Measurements from ENCODE around the gene ADAMTS5. TPM values are rescaled to one million over a fixed set of nuclear protein-coding genes. Genes with fewer than 3 reads are reported as not detected.

Gene ADAMTS5
- total and polyA plus RNA-seq, 2 of the 8 experiments (the other 6 are each of a cell fraction or from before 2014, with no cell fraction given): 0.20 to 1.1 TPM

DNA sequence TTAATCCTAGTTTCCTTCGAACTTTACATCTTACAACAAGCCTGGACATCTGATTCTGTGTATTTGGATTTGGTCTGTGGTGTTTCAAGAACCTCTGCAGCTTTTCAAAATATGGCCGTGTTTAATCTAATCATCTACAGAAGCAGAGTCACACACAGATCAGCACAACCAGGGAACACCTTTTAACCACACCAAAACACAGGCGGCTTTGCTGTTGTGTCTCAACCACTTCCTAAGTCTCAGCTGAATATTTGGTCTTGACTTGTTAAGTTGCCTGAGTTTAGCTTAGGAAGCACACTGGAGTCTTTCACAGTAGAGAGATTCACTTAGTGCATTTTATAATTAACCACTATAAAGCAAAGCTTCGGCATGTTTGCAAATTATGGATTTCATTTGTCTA is 17.1 kb downstream of the ADAMTS5 start:
- no peak overlapping the region for H3K23ac ChIP-seq (ENCODE audit: insufficient read length)
- POLR2A ChIA-PET (ENCODE audit: partially characterized antibody): no interaction called here
- H3K18ac ChIP-seq (ENCODE audit: extremely low read depth, low read length): no peak overlapping the region
- peaks cover 3 to 10% (median 10%) of the 10 kb centered on the region in 4 experiments; a peak in 6 of 7 replicates for H3K4me1 ChIP-seq (replicated peaks in 1 of 4; ENCODE audit: control insufficient read depth in 3 of 4, insufficient read depth in 4 of 4, low read length in 3 of 4)
- H4K8ac ChIP-seq (ENCODE audit: extremely low read depth, insufficient read depth, low read length): no peak overlapping the region
- H2BK15ac ChIP-seq (ENCODE audit: low read length): no peak overlapping the region
- H2AK5ac ChIP-seq (ENCODE audit: low read depth, low read length): no peak overlapping the region
- no peak overlapping the region for H3K4me3 ChIP-seq (ENCODE audit: extremely low read depth in 1 of 4, insufficient read depth in 2 of 4, low read depth in 3 of 4, low read length in 4 of 4)
- H3K79me2 ChIP-seq (ENCODE audit: control insufficient read depth in 1 of 2, insufficient read depth in 2 of 2, low read length in 2 of 2): no peaks in the 10 kb centered on the region
- no peaks in the 10 kb centered on the region for H3K79me1 ChIP-seq (ENCODE audit: low read depth, low read length)
- CTCF ChIA-PET (ENCODE audit: partially characterized antibody): interaction anchor here (0.9 to 2.4 kb wide), 6 partner anchors 9 to 69 kb away, joined by 3 to 15 read pairs (median 5); no protein-coding TSS in a partner anchor
- no peaks in the 10 kb centered on the region for H3K9me3 ChIP-seq (ENCODE audit: insufficient read depth in 2 of 2, low read depth in 1 of 2, low read length in 1 of 2)
- no peak overlapping the region for H4K5ac ChIP-seq (ENCODE audit: insufficient read length, low read depth, low read length)
- FAIRE-seq (no peak), DNase-seq (ENCODE audit: low read depth in 1 of 2, low spot score in 2 of 2) (no peak)
- H2BK120ac ChIP-seq (replicated peaks; ENCODE audit: low read depth, low read length): no peak overlapping the region
- no peak overlapping the region for H2AFZ ChIP-seq (ENCODE audit: low read length)
- H3K36me3 ChIP-seq (ENCODE audit: control insufficient read depth in 2 of 4, insufficient read depth in 4 of 4, low read length in 3 of 4): no peaks in the 10 kb centered on the region
- no peaks in the 10 kb centered on the region for H3K27me3 ChIP-seq (replicated peaks in 1 of 4; ENCODE audit: control insufficient read depth in 3 of 4, extremely low read depth in 1 of 4, insufficient read depth in 3 of 4, low read length in 3 of 4)
- H4K91ac ChIP-seq (replicated peaks; ENCODE audit: insufficient read length, low read length): no peak overlapping the region
- H4K20me1 ChIP-seq (replicated peaks in 1 of 2; ENCODE audit: control insufficient read depth in 1 of 2, insufficient read depth in 2 of 2, low read length in 2 of 2): no peaks in the 10 kb centered on the region
- H3K9ac ChIP-seq (replicated peaks in 1 of 4; ENCODE audit: extremely low read depth in 1 of 4, low read depth in 3 of 4, low read length in 3 of 4): no peak overlapping the region
- no peak overlapping the region for H3K27ac ChIP-seq (ENCODE audit: low read depth, low read length)
- no peaks in the 10 kb centered on the region for H3K23me2 ChIP-seq (ENCODE audit: low read depth, low read length)
- no peak overlapping the region for H3K14ac ChIP-seq (ENCODE audit: insufficient read length)
- no peak overlapping the region for H3K4me2 ChIP-seq (ENCODE audit: insufficient read depth in 1 of 2, low read depth in 2 of 2, low read length in 2 of 2)
- no peak overlapping the region for H3K56ac ChIP-seq (replicated peaks; ENCODE audit: insufficient read length, low read depth, low read length)
- H2BK5ac ChIP-seq (ENCODE audit: low read depth, low read length): no peak overlapping the region
- 90% methylated on average over 4 of the region's 4 CpGs; no CpG with 5 or more reads in 1 of the 2 experiments for WGBS, 2 experiments (ENCODE audit: extremely low coverage in 1 of 2, insufficient coverage in 1 of 2, insufficient read length in 1 of 2, insufficient replicate concordance in 2 of 2, low coverage in 1 of 2, low lambda C conversion rate in 2 of 2, missing lambda C conversion rate in 1 of 2)
- no peak overlapping the region for H3K4ac ChIP-seq (replicated peaks; ENCODE audit: insufficient read length, low read depth, low read length)
- H2BK12ac ChIP-seq (ENCODE audit: low read depth, low read length): no peak overlapping the region
- no peak overlapping the region for H2BK20ac ChIP-seq (ENCODE audit: low read length)
- TF ChIP-seq SP2 (IDR thresholded peaks at IDR 0.05; ENCODE audit: low read length) (no peak), SUZ12 (IDR thresholded peaks at IDR 0.05; ENCODE audit: low read length) (no peak), TAF7 (optimal IDR thresholded peaks at IDR 0.05; ENCODE audit: borderline replicate concordance, low read depth, low read length) (no peak), POLR2AphosphoS5 (IDR thresholded peaks at IDR 0.05; ENCODE audit: low read depth, low read length) (no peak), TAF1 (IDR thresholded peaks at IDR 0.05; ENCODE audit: low read depth, low read length) (no peak), KDM4A (IDR thresholded peaks at IDR 0.05; ENCODE audit: low read depth, low read length, severe bottlenecking) (no peak), KDM1A (IDR thresholded peaks at IDR 0.05; ENCODE audit: borderline replicate concordance, low read length) (no peak)
- TF ChIP-seq, protein P1, sequence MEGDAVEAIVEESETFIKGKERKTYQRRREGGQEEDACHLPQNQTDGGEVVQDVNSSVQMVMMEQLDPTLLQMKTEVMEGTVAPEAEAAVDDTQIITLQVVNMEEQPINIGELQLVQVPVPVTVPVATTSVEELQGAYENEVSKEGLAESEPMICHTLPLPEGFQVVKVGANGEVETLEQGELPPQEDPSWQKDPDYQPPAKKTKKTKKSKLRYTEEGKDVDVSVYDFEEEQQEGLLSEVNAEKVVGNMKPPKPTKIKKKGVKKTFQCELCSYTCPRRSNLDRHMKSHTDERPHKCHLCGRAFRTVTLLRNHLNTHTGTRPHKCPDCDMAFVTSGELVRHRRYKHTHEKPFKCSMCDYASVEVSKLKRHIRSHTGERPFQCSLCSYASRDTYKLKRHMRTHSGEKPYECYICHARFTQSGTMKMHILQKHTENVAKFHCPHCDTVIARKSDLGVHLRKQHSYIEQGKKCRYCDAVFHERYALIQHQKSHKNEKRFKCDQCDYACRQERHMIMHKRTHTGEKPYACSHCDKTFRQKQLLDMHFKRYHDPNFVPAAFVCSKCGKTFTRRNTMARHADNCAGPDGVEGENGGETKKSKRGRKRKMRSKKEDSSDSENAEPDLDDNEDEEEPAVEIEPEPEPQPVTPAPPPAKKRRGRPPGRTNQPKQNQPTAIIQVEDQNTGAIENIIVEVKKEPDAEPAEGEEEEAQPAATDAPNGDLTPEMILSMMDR (IDR thresholded peaks at IDR 0.05; ENCODE audit: control extremely low read depth in 1 of 3, insufficient read depth in 1 of 3, low read depth in 1 of 3, low read length in 3 of 3): no peak

All from H1 (cell line).